ENCODE measurements around the gene TRPT1.

- peak; percentile 89 to 97 (median 96) for TF ChIP-seq POLR2A (IDR thresholded peaks at IDR 0.05)
- peak in 2 of 7 experiments; percentile 17 to 23 for TF ChIP-seq CTCF (IDR thresholded peaks at IDR 0.05)
Measured at GRCh38 chr11:64240435-64241240, 14.7 kb upstream of the TRPT1 start, which contains the start of gene FKBP2.
